ENCODE results near the gene ARL5A. TPM values are rescaled to one million over a fixed set of nuclear protein-coding genes. Genes with fewer than 3 reads are reported as not detected.

ARL5A gene
- total and polyA plus RNA-seq, 9 of the 15 experiments (the other 6 are each of a cell fraction or from before 2014, with no cell fraction given) = 16.3 to 117 (median 88.4) TPM

GRCh38 chr2:151783133-151783520 is 45.1 kb downstream of the ARL5A start:
- H2AFZ ChIP-seq (ENCODE audit: low read depth, low read length) = no peak overlapping the region
- H3K9me3 ChIP-seq (replicated peaks; ENCODE audit: control insufficient read depth, insufficient read depth, low read depth, low read length) = no peaks in the 10 kb centered on the region; the same call in 1 of the 2 replicates
- ChIA-PET CTCF (ENCODE audit: low intra/inter-chr PET ratio) (no interaction called here), POLR2A (interaction anchor here (2.4 kb wide), 1 partner anchor 18 kb away, joined by 6 read pairs; no protein-coding TSS in a partner anchor)
- H3K4me1 ChIP-seq (replicated peaks in 1 of 2; ENCODE audit: control insufficient read depth in 2 of 2, insufficient read depth in 2 of 2, low read length in 2 of 2) = peaks cover 3 to 35% of the 10 kb centered on the region in 2 experiments
- no peak overlapping the region for H3K4me3 ChIP-seq
- WGBS (ENCODE audit: insufficient coverage, low coverage, missing lambda C conversion rate) = 34% methylated on average over 2 of the region's 2 CpGs
- H3K4me2 ChIP-seq (ENCODE audit: insufficient read depth, low read length) = peak overlapping the region; percentile 32
- no peaks in the 10 kb centered on the region for H3K27me3 ChIP-seq (ENCODE audit: control insufficient read depth in 2 of 2, insufficient read depth in 2 of 2, low read length in 2 of 2)
- no peaks in the 10 kb centered on the region for H3K9me1 ChIP-seq (ENCODE audit: control insufficient read depth, insufficient read depth, low read length)
- H3K36me3 ChIP-seq (ENCODE audit: control insufficient read depth, insufficient read depth, low read length) = peaks cover 43% of the 10 kb centered on the region; the same call in 2 of the 3 replicates
- H3K79me2 ChIP-seq (ENCODE audit: control insufficient read depth, insufficient read depth, low read length) = no peaks in the 10 kb centered on the region
- ATAC-seq (peak; percentile 1; the same call in 1 of the 3 replicates), DNase-seq (ENCODE audit: extremely low read depth in 1 of 4, low spot score in 3 of 4) (no peak), FAIRE-seq (no peak)
- BruUV-seq (replicated peaks) = no TSS peak
- H4K20me1 ChIP-seq (replicated peaks; ENCODE audit: control insufficient read depth, insufficient read depth, low read length) = no peaks in the 10 kb centered on the region
- H3K9ac ChIP-seq (ENCODE audit: insufficient read depth in 1 of 2, low read depth in 2 of 2, low read length in 2 of 2) = peak overlapping the region in 1 of 2 experiments; percentile 45; a peak in 2 of 4 replicates
- in situ Hi-C loops (cut with MboI) = no loop called here
- intact Hi-C loops (cut with micrococcal nuclease) = loop anchor here (5.0 kb wide), 1 partner anchor 86 kb away; no protein-coding TSS in a partner anchor
- H3K27ac ChIP-seq (ENCODE audit: extremely low read depth, low read depth, low read length) = peak overlapping the region; percentile 69
- no peak for TF ChIP-seq ZNF354B (CRISPR knock-in tag; IDR thresholded peaks at IDR 0.05)
- TF ChIP-seq DDX20 (tag; IDR thresholded peaks at IDR 0.05; ENCODE audit: low read depth) = 0 out of 2 replicates have a peak, but pooled peaks have one; percentile 16
- TF ChIP-seq SMARCA5 (IDR thresholded peaks at IDR 0.05) = peak; percentile 29; the same call in 1 of the 2 replicates
- peak; percentile 3; the same call in 1 of the 2 replicates for TF ChIP-seq HSF4 (CRISPR knock-in tag; IDR thresholded peaks at IDR 0.05; ENCODE audit: borderline replicate concordance)
- no peak for TF ChIP-seq TFE3 (CRISPR knock-in tag; IDR thresholded peaks at IDR 0.05)
- no peak for TF ChIP-seq NR1H2 (CRISPR knock-in tag; IDR thresholded peaks at IDR 0.05)
- no peak for TF ChIP-seq ZNF239 (CRISPR knock-in tag; IDR thresholded peaks at IDR 0.05)
- peak; percentile 46; the same call in 1 of the 2 replicates for TF ChIP-seq PTTG1 (tag; IDR thresholded peaks at IDR 0.05; ENCODE audit: low read depth)
- TF ChIP-seq NFRKB (IDR thresholded peaks at IDR 0.05; ENCODE audit: low read depth) = peak; percentile 22; the same call in 1 of the 2 replicates
- peak; percentile 65; the same call in 1 of the 2 replicates for TF ChIP-seq MBD1 (CRISPR knock-in tag; IDR thresholded peaks at IDR 0.05)
- TF ChIP-seq RBFOX2 (IDR thresholded peaks at IDR 0.05; ENCODE audit: low read depth, low read length) = peak; percentile 22; the same call in 1 of the 2 replicates
- 0 out of 2 replicates have a peak, but pooled peaks have one; percentile 75 for TF ChIP-seq NFATC3 (IDR thresholded peaks at IDR 0.05)

All from K562 (cell line).